GM18520 (cell line): ENCODE measurements around the gene RIPOR1.
"Not testable (repeated sequence)": the region's sequence is repeated elsewhere in the genome, so short reads cannot be mapped to it uniquely, and the experiment has no call there.

Experiments used
- ATAC-seq: cut with Tn5 transposase; IDR thresholded peaks from one replicate; pipeline ENCODE4 v1.9.1; 2021; ENCODE audit not compliant: unreplicated experiment

The RIPOR1 gene, protein sequence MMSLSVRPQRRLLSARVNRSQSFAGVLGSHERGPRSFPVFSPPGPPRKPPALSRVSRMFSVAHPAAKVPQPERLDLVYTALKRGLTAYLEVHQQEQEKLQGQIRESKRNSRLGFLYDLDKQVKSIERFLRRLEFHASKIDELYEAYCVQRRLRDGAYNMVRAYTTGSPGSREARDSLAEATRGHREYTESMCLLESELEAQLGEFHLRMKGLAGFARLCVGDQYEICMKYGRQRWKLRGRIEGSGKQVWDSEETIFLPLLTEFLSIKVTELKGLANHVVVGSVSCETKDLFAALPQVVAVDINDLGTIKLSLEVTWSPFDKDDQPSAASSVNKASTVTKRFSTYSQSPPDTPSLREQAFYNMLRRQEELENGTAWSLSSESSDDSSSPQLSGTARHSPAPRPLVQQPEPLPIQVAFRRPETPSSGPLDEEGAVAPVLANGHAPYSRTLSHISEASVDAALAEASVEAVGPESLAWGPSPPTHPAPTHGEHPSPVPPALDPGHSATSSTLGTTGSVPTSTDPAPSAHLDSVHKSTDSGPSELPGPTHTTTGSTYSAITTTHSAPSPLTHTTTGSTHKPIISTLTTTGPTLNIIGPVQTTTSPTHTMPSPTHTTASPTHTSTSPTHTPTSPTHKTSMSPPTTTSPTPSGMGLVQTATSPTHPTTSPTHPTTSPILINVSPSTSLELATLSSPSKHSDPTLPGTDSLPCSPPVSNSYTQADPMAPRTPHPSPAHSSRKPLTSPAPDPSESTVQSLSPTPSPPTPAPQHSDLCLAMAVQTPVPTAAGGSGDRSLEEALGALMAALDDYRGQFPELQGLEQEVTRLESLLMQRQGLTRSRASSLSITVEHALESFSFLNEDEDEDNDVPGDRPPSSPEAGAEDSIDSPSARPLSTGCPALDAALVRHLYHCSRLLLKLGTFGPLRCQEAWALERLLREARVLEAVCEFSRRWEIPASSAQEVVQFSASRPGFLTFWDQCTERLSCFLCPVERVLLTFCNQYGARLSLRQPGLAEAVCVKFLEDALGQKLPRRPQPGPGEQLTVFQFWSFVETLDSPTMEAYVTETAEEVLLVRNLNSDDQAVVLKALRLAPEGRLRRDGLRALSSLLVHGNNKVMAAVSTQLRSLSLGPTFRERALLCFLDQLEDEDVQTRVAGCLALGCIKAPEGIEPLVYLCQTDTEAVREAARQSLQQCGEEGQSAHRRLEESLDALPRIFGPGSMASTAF

DNA sequence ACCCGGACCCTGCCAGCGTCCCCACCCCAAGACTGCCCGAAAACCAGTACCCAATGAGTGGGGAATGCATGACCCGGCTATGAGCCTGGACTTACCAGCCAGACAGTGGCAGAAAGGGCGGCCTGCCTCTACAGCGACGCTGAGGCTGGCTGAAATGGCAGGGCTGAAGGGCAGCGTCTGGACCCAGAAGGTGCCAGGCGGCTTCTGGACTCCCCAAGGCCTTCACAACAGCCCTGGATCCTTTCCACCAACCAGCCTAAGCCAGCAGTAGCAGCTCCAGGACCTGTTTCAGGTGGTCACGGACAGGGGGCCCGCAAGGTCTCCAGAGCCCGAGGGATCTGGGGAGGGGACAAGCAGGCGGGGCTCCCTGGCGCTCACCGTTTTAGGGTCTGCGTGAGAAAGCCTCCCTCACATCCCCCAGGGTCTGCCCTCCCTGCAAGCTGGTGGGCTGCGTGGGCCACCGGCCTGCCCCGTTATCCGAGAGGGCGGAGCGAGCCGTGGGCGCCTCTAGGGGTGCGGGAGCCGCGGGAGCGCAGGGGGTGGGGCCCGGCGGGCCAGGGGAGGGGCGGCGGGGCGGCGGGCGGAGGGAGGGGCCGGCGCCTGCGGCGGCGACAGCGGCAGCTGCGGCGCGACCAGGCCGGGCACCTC, at the start of gene RIPOR1:
RIPOR1 (plus strand) TSS at position 608 of the 648 bp plus-strand sequence. CDS start 9,618 bp downstream, outside the sequence.
- no peak for ATAC-seq

DNA sequence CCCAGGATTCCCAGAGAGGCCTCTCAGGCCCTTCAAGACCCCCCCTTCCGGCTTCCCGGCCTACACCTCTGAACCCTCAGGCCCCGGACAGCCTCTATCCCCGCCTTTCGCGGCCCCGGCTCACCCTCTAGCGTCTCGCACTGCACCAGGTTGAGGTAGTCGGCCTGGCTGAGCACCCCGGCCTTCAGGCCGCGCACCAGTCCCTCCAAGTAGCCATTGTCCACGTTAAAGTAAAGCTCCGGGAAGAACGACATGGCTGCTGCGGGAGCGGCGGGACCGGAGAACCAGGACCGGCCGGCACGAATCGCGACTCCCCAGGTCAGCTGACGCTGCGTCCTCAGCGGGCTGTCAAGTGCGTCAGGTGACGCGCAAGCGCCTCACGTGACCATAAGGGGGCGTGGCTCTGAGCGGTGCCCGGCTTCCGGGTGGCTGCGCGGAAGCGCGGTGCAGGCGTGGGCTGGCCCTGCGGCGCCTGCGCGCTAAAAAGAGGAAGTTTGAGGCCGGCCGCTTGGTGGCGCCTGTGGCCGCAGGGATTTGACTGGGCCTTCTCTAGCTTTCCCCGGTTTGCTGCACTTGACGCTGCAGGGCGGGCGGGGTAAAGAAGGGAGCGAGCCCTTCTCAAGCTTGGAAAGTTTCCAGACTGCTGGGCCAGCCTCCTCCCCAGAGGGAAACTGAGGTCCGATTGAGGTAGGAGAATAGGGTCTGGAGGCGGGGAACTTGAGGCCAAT, 47.6 kb upstream of the RIPOR1 start, which contains the start of gene ATP6V0D1:
ATP6V0D1 (minus strand) TSS at position 325 of the 728 bp plus-strand sequence; CDS start at position 254, 71 bp downstream.
- ATAC-seq: peak; percentile 88

DNA sequence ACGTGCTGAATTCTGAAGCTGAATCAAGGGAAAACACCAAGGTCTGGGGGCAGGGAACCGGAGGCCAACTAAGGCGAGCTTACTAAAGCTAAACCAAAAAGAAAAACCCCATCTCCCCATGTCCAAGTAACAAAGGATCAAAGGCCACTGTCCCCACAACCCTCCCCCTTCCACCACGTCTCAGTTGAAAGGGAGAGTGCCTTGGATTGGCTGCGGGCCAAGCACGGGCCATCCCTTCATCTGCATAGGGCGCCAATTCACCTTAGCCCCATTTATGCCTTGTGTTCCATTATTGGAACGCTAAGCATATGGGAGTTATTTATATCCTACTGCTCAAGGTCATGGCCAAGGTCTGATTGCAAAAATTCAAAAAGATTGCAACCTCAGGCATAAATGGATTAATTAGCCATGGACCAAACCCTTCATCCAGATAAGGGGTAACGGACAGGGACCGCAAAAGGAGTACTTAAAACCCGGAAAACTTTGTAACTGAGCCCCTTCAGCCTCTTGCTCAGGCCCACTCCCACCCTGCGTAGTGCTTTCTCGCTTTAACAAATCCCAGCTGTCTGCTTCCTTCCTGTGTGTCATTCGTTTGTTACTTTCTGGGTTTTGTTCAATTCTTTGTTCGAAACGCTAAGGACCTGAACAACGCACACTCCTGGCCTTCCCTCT, 46.9 kb upstream of the RIPOR1 start:
- no peak for ATAC-seq

DNA sequence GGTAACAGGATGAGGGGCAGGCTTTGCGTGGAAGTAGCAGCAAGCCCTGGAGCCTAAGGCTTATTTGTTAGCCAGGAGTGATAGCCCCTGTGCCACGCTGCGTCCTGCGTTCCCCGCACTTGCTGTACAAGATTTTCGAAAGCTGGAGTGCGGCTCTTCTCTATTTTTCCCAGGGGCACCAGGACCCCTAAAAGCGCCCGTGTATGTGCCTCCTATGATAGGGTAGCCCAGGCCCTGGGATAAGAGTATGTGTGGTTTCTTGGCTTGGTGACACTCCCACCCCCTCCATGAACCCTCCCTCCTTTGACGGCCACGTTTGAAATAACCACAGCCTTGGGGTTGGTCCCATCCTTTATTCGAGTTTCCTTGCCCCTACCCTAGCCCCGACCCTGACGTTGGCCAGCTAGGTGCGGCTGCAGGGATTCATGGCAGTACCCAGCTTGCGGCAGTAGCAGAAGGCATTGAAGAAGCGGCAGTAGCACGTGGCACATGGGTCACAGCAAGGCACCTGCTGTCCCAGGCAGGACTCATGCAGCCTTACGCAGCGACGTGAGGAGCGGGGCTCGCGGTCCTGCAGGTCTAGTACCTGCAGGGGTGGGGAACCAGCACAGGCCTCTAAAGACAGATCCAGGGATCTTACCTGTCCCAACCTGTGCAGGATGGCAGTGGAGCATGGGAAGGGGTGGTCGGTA, 46.2 kb upstream of the RIPOR1 start:
- ATAC-seq: no peak

DNA sequence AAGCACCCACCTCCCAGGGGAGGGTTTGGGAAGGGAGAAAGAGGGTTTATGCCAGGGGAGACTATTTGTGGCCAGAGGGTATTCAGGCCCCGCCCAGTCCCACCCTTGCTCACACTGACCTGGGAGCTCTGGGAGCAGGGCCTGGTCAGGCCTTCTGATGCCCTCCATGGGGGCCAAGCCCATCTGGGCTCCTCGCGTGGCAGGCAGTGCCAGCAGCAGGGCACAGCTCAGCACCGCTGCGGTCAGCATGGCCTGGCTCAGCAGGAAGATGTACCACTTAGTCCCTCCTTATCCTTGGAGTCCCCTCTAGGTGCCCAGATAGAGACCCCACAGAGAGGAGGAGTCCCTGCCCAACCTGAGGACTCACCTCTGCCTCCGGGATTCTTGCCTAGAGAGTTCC, 45.5 kb upstream of the RIPOR1 start, which contains the start of gene AGRP:
AGRP (minus strand) TSS at position 398 of the 400 bp plus-strand sequence; CDS start at position 249, 149 bp downstream.
- no peak for ATAC-seq

DNA sequence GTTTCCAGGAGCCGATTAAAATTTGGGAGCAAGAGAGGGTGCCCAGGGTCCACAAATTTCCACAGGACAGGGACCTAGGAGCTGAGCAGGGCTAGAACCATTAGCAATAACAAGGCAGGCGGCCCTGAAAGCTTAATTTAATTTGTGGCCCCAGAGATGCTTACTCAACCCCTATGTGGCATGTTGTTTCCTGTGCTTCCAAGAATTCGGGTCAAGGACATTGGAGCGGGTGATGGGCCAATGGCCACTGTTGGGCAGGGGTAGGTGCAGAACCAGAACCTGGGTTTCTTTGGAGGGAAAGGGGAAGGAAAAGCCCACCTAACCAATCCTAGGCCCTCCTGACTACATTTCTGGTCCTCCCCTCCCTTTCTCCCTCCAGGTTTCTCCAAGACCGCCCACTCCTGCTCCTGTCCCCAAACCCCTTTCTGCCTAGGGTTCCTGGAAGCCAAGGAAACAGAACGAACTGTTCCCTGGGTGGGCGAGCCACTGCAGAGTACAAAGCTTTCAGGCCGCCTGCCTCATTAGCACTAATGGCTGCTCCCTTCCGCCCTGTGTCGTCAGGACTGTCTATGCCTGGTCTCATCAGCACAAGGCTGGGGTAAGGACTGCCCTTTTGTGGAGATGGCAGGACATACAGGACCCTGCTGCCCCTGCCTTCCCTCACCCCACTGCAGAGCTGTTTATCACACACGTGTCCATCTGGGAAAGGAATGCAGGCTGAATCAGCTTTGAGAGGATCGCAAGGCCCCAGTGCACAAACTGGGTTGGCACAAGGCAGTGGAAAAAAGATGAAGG, 44.7 kb upstream of the RIPOR1 start:
- ATAC-seq: no peak

DNA sequence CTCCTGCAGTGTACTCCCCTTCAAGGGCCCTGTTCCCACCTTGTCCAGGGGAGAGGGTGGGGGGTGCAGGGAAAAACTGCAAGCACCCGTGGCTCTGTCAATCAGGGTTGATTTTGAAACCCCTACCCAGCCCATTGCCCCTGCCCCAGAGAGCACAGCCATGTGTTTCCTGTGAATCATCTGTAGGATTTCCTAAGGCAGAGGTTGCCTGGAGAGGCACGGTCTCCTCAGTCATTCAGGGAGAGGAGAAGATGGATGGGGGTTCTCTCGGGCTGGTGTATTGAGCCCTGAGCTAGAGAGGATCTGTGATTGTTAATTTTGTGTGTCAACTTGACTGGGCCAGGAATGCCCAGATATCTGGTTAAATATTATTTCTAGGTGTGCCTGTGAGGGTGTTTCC, 41.8 kb upstream of the RIPOR1 start:
- ATAC-seq: no peak

DNA sequence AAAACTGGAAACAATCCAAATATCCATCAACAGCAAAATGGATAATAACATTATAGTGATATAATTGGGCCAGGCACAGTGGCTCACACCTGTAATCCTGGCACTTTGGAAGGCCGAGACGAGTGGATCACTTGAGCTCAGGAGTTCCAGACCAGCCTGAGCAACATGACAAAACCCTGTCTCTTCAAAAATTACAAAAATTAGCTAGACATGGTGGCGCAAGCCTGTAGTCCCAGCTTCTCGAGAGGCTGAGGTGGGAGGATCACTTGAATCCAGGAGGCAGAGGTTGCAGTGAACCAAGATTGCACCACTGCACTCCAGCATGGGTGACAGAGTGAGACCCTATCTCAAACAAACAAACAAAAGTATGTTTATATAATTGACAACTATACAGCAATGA, 41.1 kb upstream of the RIPOR1 start:
- not testable (repeated sequence) for ATAC-seq

DNA sequence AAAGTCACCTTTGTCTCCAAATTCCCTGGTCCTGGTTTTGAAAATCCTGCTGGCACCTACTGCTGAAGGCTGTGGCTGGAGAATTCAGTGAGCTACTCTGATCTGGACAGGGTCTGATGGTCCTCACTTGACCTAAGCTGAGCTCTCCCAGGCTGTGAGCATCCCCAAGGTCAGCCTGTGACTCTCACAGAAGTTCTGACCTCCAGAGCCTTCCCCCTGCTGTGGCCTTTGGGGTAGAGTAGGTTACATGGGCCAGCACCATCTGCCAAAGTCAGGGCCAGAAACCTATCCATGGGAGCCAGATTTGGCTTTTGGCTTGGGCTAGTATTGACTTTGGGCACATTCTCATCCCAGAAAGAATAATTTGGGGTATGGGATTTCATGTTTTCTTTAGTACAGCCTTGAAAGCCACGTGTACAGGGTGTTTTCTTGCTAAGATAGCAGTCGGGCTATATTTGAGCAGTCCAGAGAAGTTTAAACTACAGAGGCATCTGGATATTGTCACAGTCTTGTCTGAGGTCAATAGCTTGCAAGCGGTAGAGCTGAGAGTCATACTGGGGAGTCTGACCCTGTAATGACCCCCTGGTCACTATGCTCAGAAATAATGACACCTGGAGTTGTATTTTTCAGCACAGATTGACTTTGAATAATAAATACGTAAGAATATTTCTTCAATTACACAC, 39.1 kb upstream of the RIPOR1 start:
- ATAC-seq: no peak

DNA sequence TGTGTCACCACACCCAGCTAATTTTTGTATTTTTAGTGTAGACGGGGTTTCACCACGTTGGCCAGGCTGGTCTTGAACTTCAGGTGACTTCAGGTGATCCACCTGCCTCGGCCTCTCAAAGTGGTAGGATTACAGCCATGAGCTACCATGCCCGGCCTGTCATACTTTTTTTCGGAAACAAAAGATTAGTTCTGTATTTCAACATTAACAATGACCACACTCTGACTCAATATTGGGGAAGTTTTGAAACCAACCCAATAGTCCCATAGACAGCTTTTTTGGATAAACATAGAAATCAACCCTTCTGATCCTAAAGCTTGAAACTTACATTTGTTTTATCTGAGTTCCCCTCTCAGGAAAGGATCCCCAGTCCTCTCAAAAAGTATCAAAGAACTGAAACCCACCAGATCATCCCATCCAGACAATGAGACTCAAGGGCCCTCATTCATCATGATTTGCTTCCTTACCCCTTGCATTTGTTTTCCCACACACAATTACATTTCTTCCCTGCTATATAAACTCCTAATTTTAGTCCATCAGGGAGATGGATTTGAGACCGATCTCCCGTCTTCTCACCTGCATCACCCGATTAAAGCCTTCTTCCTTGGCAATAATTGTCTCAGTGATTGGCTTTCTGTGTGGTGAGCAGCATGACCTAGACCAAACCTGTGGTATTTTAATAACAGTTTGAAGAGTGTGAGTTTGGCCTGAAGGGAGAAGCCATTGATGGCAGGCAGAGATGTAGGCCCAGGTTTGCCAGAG, 38.1 kb upstream of the RIPOR1 start:
- no peak for ATAC-seq

DNA sequence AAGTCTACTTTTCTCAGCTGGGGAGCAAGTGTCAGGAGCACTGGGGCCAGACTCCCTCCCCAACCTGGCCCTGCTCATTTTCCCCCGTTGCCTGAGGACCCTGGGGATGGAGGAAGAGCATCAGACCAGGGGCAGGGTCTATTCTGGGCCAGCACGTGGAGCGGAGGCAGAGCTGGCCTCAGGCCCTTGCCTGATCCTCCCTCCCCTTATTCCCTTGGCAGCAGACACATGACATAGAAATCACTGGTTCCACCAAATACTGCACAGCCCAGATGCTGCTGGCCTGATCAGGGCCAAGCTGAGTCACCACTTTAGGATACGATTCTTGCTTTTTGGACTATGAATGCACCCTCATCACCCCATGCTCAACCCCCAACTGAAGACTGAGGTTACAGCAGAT, 29.5 kb upstream of the RIPOR1 start:
- ATAC-seq: no peak

DNA sequence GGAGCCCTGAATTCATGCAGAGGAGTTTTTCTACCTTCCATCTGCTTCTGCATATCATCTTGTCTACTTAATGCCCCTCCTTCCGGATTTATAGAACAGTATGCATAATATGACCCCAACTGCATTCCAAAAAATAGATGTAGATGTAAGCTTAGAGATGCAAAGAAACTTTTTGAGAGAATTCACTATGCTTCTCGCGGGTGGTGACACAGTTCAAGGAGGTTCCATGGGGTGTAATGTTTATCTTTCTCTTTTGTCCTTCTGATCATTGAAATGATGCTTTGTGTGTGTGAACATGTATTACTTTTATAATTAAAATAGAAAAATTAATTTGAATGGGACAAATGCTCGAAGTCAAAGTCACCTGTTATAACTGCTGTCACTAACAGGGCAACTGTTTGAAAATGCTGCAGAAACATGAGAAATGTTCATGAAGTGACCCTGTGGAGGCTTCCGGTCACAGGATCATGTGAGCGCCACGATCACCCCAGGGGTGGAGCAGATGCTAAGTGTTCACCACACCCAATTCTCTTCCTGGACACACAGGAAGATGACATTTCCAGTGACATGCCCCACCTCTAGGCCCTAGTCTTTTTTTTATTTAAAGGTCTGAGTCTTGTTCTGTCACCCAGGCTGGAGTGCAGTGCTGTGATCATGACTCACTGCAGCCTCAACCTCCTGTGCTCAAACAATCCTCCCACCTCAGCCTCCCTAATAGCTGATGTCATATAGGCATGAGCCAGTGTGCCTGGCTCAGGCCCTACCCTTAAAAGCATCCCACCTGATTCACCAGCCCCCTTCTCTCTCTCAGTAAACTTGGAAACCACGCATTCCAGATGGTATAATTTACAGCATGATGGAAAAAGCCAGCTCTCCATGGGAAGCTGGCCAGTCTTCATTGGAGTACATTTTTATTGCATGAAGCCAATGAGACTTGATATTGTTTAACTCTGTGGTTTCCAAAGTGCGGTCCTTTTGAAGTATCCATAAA, 24.3 kb upstream of the RIPOR1 start:
- no peak for ATAC-seq

DNA sequence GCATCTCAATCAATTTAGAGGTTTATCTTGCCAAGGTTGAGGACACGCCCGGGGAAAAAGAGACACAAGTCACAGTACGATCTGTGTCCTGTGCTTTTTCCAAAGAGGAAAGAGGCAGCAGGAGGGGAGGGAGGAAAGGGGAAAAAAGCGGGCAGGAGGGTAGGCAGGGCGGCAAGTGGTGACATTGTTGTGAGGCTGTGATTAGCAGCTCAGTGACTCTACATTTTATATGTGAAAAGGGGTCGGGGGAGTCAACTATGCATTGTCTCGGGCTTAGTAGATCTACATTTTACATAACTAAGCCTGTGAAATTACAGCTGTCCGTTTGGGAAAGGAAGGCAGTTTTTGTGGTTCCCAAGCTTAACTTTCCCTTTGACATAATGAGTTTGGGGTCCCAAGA, 22.2 kb upstream of the RIPOR1 start:
- no peak for ATAC-seq

DNA sequence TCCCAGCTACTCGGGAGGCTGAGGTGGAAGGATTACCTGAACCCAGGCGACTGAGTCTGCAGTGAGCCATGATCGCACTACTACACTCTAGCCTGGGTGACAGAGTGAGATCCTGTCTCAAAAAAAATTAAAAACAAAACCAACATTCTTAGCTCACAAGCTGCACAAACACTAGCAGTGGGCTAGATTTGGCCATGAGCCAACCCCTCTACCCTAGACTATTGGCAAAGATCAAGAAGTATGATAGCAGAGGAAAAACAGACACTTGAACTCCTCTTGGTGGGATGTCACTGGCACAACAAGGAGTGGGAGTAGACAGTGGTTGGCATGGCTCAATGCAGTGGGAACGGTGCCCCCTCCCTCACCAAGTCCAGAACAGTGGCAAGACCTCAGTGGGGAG, 19.6 kb upstream of the RIPOR1 start:
- ATAC-seq: no peak

DNA sequence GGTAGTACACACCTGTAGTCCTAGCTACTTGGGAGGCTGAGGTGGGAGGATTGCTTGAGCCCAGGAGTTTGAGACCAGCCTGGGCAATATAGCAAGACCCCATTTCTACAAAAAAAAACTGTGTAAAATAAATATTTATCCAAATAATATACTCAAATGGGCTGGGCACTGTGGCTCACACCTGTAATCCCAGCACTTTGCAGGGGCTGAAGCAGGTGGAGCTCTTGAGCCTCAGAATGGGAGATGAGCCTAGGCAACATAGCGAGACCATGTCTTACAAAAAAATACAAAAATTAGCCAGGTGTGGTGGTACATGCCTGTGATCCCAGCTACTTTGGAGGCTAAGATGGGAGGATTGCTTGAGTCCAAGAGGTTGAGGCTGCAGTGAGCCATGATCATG, 14.7 kb upstream of the RIPOR1 start:
- not testable (repeated sequence) for ATAC-seq
